Small intestine (tissue), 7 donors: ENCODE measurements around the gene SKI. TPM values are rescaled to one million over a fixed set of nuclear protein-coding genes. Genes with fewer than 3 reads are reported as not detected.

Experiments used
- DNase-seq, 2 donors: peaks; one replicate each; pipeline versions ENCODE4 v3.0.0 to v3.0.0-alpha.2; 2013
- FAIRE-seq: peaks from 2 replicates; lab custom pipeline; 2012; peaks lifted over from hg19 to GRCh38; lab: Jason Lieb, UNC
- H3K27ac ChIP-seq, 3 donors: one replicate each; pipeline ENCODE4 v1.5.1; 2013; ENCODE audit warnings: low read length in 2 of 3, mild to moderate bottlenecking in 2 of 3, control low read depth in 1 of 3, inconsistent platforms in 1 of 3, low read depth in 1 of 3, moderate library complexity in 1 of 3
- H3K27me3 ChIP-seq, 3 donors: one replicate each; pipeline ENCODE4 v1.6.1; 2013; ENCODE audit warnings: low read length in 3 of 3, inconsistent platforms in 1 of 3; ENCODE audit not compliant: control insufficient read depth in 3 of 3, insufficient read depth in 3 of 3
- H3K36me3 ChIP-seq, 3 donors: one replicate each; pipeline ENCODE4 v1.6.1; 2013; ENCODE audit warnings: low read length in 3 of 3, inconsistent platforms in 1 of 3, low read depth in 1 of 3, mild to moderate bottlenecking in 1 of 3, moderate library complexity in 1 of 3; ENCODE audit not compliant: control insufficient read depth in 3 of 3, insufficient read depth in 2 of 3
- H3K4me1 ChIP-seq, 3 donors: one replicate each; pipeline ENCODE4 v1.6.1; 2013; ENCODE audit warnings: low read length in 2 of 3, inconsistent platforms in 1 of 3, low read depth in 1 of 3, mild to moderate bottlenecking in 1 of 3, moderate library complexity in 1 of 3; ENCODE audit not compliant: control insufficient read depth in 3 of 3, insufficient read depth in 2 of 3
- H3K4me3 ChIP-seq, 3 donors: one replicate each; pipeline ENCODE4 v1.5.1; 2013; ENCODE audit warnings: low read length in 3 of 3, control low read depth in 1 of 3, inconsistent platforms in 1 of 3, low read depth in 1 of 3, mild to moderate bottlenecking in 1 of 3, moderate library complexity in 1 of 3
- H3K9me3 ChIP-seq, 2 donors: one replicate each; pipeline ENCODE4 v1.6.1; 2013; ENCODE audit warnings: low read depth in 1 of 2, low read length in 1 of 2; ENCODE audit not compliant: control insufficient read depth in 2 of 2, insufficient read depth in 1 of 2
- WGBS, 3 donors: extraction: QIAGEN DNeasy Blood & Tissue Kit; methylation state at CpG; one replicate each; pipeline ENCODE4 v1.1.7; 2013; 5-methylcytosine and 5-hydroxymethylcytosine counted together
- polyA plus RNA-seq, 4 donors: library from polyadenylated mRNA; stranded (reverse) in 3 of 4; unstranded in 1 of 4; fragments of 200-250 nt in 3 of 4; fragments of 120-200 nt in 1 of 4; gene quantifications; one replicate each; pipeline versions ENCODE4 v1.2.1 to v1.2.3, GENCODE V29; 2013
- donor health status: healthy with polysubstance abuse.
- donor health status: control.
- donor health status: control.
- donor health status: Bipolar disorder and iron deficiency.
- donor health status: healthy.

Gene SKI
- polyA plus RNA-seq, 4 donors = 4.2 to 45.1 (median 11.6) TPM

- Histone ChIP-seq H3K27ac (peak overlapping the region in 2 of 3 donors; percentile 59 to 89), H3K4me3 (peak overlapping the region in 1 of 3 donors; percentile 45), H3K4me1 (peaks cover 4 to 46% (median 8%) of the 10 kb centered on the region in 3 donors), H3K36me3 (no peaks in the 10 kb centered on the region), H3K9me3 (no peaks in the 10 kb centered on the region), H3K27me3 (no peaks in the 10 kb centered on the region)
- 67 to 84% (median 81%) methylated on average over 25 of the region's 25 CpGs for WGBS, 3 donors
- no peak for DNase-seq
- FAIRE-seq = no peak
Measured at GRCh38 chr1:2203671-2204414, 24.3 kb upstream of the SKI start.

- WGBS, 3 donors = 5 to 9% (median 6%) methylated on average over 26 to 45 of the region's 60 CpGs
- H3K4me1 ChIP-seq = peaks cover 4 to 49% (median 8%) of the 10 kb centered on the region in 3 donors
- FAIRE-seq (no peak), DNase-seq (peak in 1 of 2 donors; percentile 78)
- H3K36me3 ChIP-seq = no peaks in the 10 kb centered on the region
- H3K27ac ChIP-seq = peak overlapping the region in 2 of 3 donors; percentile 59 to 89
- H3K9me3 ChIP-seq = no peaks in the 10 kb centered on the region
- no peaks in the 10 kb centered on the region for H3K27me3 ChIP-seq
- peak overlapping the region; percentile 19 to 45 (median 35) for H3K4me3 ChIP-seq
Measured at GRCh38 chr1:2204415-2205190, 23.5 kb upstream of the SKI start.

GRCh38 chr1:2205191-2205952 is 22.7 kb upstream of the SKI start:
- no peaks in the 10 kb centered on the region for H3K36me3 ChIP-seq
- no peak for FAIRE-seq
- peak overlapping the region; percentile 32 to 50 (median 32) for H3K4me3 ChIP-seq
- 7 to 9% (median 8%) methylated on average over 37 to 83 of the region's 84 CpGs for WGBS, 3 donors
- H3K27ac ChIP-seq = peak overlapping the region; percentile 4 to 79 (median 51)
- DNase-seq = peak; percentile 94 to 95
- peaks cover 4 to 46% (median 8%) of the 10 kb centered on the region in 3 donors for H3K4me1 ChIP-seq
- H3K27me3 ChIP-seq = no peaks in the 10 kb centered on the region
- no peaks in the 10 kb centered on the region for H3K9me3 ChIP-seq

GRCh38 chr1:2206813-2207487 is 21.2 kb upstream of the SKI start:
- no peak for FAIRE-seq

GRCh38 chr1:2208309-2209239 is 19.5 kb upstream of the SKI start:
- no peak for FAIRE-seq
- Histone ChIP-seq H3K9me3 (no peaks in the 10 kb centered on the region), H3K4me3 (no peak overlapping the region), H3K4me1 (peaks cover 7 to 63% (median 13%) of the 10 kb centered on the region in 3 donors), H3K27ac (peak overlapping the region in 2 of 3 donors; percentile 73 to 78), H3K36me3 (no peaks in the 10 kb centered on the region), H3K27me3 (no peaks in the 10 kb centered on the region)
- WGBS, 3 donors = 43 to 58% (median 47%) methylated on average over 23 to 24 of the region's 24 CpGs
- peak in 1 of 2 donors; percentile 80 for DNase-seq

More at GRCh38 chr1:2206813-2207487, 21.2 kb upstream of the SKI start:
- no peak for DNase-seq
- Histone ChIP-seq H3K4me1 (peaks cover 4 to 47% (median 8%) of the 10 kb centered on the region in 3 donors), H3K27me3 (no peaks in the 10 kb centered on the region), H3K4me3 (no peak overlapping the region), H3K27ac (peak overlapping the region in 2 of 3 donors; percentile 61 to 73), H3K36me3 (no peaks in the 10 kb centered on the region), H3K9me3 (no peaks in the 10 kb centered on the region)
- 55 to 76% (median 71%) methylated on average over 14 to 16 of the region's 16 CpGs for WGBS, 3 donors

GRCh38 chr1:2209400-2210083 is 18.6 kb upstream of the SKI start:
- FAIRE-seq (no peak), DNase-seq (no peak)
- 73 to 88% (median 84%) methylated on average over 18 of the region's 18 CpGs for WGBS, 3 donors
- Histone ChIP-seq H3K4me3 (no peak overlapping the region), H3K9me3 (no peaks in the 10 kb centered on the region), H3K4me1 (peaks cover 7 to 67% (median 10%) of the 10 kb centered on the region in 3 donors), H3K36me3 (no peaks in the 10 kb centered on the region), H3K27ac (peak overlapping the region in 1 of 3 donors; percentile 5), H3K27me3 (no peaks in the 10 kb centered on the region)
